HL-60/S4 treated with retinoic acid at 250 ng/mL for 4 days and 3 days (cell line): Measurements from ENCODE around the gene GALNT6.

Experiments
- in situ Hi-C: fragments of 300-500 bp; cut with MboI; formaldehyde crosslinking; loops from 2 replicates; pipeline ENCODE4 v1.7.0; 2022; ENCODE audit warnings: low sequenced_read_pairs

Gene GALNT6

GRCh38 chr12:51326698-51327439 is 64.3 kb downstream of the GALNT6 start:
- in situ Hi-C loops, result loop anchor here (25.0 kb wide), 1 partner anchor 540 kb away; no protein-coding TSS in a partner anchor

GRCh38 chr12:51324953-51325352 is 66.3 kb downstream of the GALNT6 start:
- in situ Hi-C loops, result loop anchor here (25.0 kb wide), 2 partner anchors 538 to 813 kb away; partner anchors contain the start of gene DIP2B

GRCh38 chr12:51323966-51324895 is 67.0 kb downstream of the GALNT6 start, which contains the start of gene BIN2:
TSS of gene BIN2 (minus strand) at chr12:51324174. CDS start at chr12:51324102, 72 bp downstream.
- in situ Hi-C loops, result loop anchor here (25.0 kb wide), 1 partner anchor 812 kb away; the partner anchor contains the start of gene DIP2B

- in situ Hi-C loops, result loop anchor here (25.0 kb wide), 1 partner anchor 811 kb away; the partner anchor contains the start of gene DIP2B
Observed at GRCh38 chr12:51323317-51323960, 67.8 kb downstream of the GALNT6 start.

- in situ Hi-C loops, result loop anchor here (25.0 kb wide), 1 partner anchor 810 kb away; the partner anchor contains the start of gene DIP2B
Observed at GRCh38 chr12:51322452-51322851, 68.8 kb downstream of the GALNT6 start.

GRCh38 chr12:51321882-51322281 is 69.3 kb downstream of the GALNT6 start:
- in situ Hi-C loops, result loop anchor here (25.0 kb wide), 1 partner anchor 810 kb away; the partner anchor contains the start of gene DIP2B

GRCh38 chr12:51320695-51321320 is 70.4 kb downstream of the GALNT6 start:
- in situ Hi-C loops, result loop anchor here (25.0 kb wide), 1 partner anchor 809 kb away; the partner anchor contains the start of gene DIP2B

- in situ Hi-C loops, result loop anchor here (25.0 kb wide), 1 partner anchor 808 kb away; the partner anchor contains the start of gene DIP2B
Observed at GRCh38 chr12:51320311-51320694, 70.9 kb downstream of the GALNT6 start.

- in situ Hi-C loops, result loop anchor here (25.0 kb wide), 1 partner anchor 807 kb away; the partner anchor contains the start of gene DIP2B
Observed at GRCh38 chr12:51318846-51319599, 72.2 kb downstream of the GALNT6 start.

- in situ Hi-C loops, result loop anchor here (25.0 kb wide), 1 partner anchor 806 kb away; the partner anchor contains the start of gene DIP2B
Observed at GRCh38 chr12:51318057-51318806, 73.0 kb downstream of the GALNT6 start.

- in situ Hi-C loops, result loop anchor here (25.0 kb wide), 1 partner anchor 799 kb away; the partner anchor contains the start of gene DIP2B
Observed at GRCh38 chr12:51311389-51311788, 79.8 kb downstream of the GALNT6 start.

- in situ Hi-C loops, result loop anchor here (25.0 kb wide), 1 partner anchor 796 kb away; the partner anchor contains the start of gene DIP2B
Observed at GRCh38 chr12:51307655-51308593, 83.3 kb downstream of the GALNT6 start.

- in situ Hi-C loops, result loop anchor here (25.0 kb wide), 1 partner anchor 794 kb away; the partner anchor contains the start of gene DIP2B
Observed at GRCh38 chr12:51306507-51306906, 84.7 kb downstream of the GALNT6 start.
